Ovary (tissue), 9 donors: ENCODE measurements around the gene RBFOX2. TPM values are rescaled to one million over a fixed set of nuclear protein-coding genes. Genes with fewer than 3 reads are reported as not detected.

ENCODE experiments used
- DNase-seq, 5 donors: peaks; one replicate each; pipeline ENCODE4 v3.0.0-alpha.2; 2019 to 2020
- H3K27ac ChIP-seq, 2 donors: fragments of 200-600 bp; one replicate each; pipeline versions ENCODE4 v1.5.1 to v1.8.0; 2019 to 2022
- H3K27me3 ChIP-seq: fragments of 200-600 bp; one replicate; pipeline ENCODE4 v1.8.0; 2022
- H3K36me3 ChIP-seq: fragments of 200-600 bp; sonication (generic); one replicate; pipeline ENCODE4 v1.5.1; 2019
- H3K4me1 ChIP-seq: one replicate; pipeline ENCODE4 v1.8.1; 2013; ENCODE audit warnings: mild to moderate bottlenecking, moderate library complexity; ENCODE audit not compliant: insufficient read depth
- H3K4me3 ChIP-seq: fragments of 200-600 bp; sonication (generic); one replicate; pipeline ENCODE4 v1.5.1; 2017
- H3K9me3 ChIP-seq, 2 donors: fragments of 200-600 bp in 1 of 2; sonication (generic) in 1 of 2; one replicate each; pipeline versions ENCODE4 v1.5.1 to v1.8.1; 2013 to 2019; ENCODE audit warnings: mild to moderate bottlenecking in 1 of 2, moderate library complexity in 1 of 2
- EP300 ChIP-seq: sonication (generic); formaldehyde crosslinking; IDR thresholded peaks from one replicate; pipeline ENCODE4 v1.6.1; 2017; ENCODE audit warnings: antibody characterized with exemption
- POLR2A ChIP-seq: fragments of 450-650 bp; IDR thresholded peaks from one replicate; pipeline ENCODE4 v1.6.1; 2017; ENCODE audit warnings: antibody characterized with exemption, mild to moderate bottlenecking, moderate library complexity
- WGBS, 3 donors: extraction: QIAGEN DNeasy Blood & Tissue Kit in 1 of 3; methylation state at CpG; one replicate each; pipeline versions ENCODE4 v1.1.5 to v1.1.7; 2013 to 2017; 5-methylcytosine and 5-hydroxymethylcytosine counted together
- intact Hi-C, 4 donors: fragments of 100-400 bp; cut with DNase I; formaldehyde crosslinking; loops; one replicate each; pipeline versions ENCODE4 v1.11.0 to v1.15.1; 2022 to 2023
- polyA plus RNA-seq, 2 donors: library from polyadenylated mRNA; stranded (reverse); fragments of 200-250 nt in 1 of 2; fragments of 350-450 nt in 1 of 2; fragmentation: Illumina TruSeq in 1 of 2; extraction: RNeasy Lipid Tissue Mini Kit (QIAGEN cat#74804) in 1 of 2; gene quantifications; one replicate each; pipeline ENCODE4 v1.2.3, GENCODE V29; 2013 to 2014
- total RNA-seq, 7 donors: library from RNA; depleted of rRNA in 2 of 7; stranded (reverse); fragments of >200 nt in 2 of 7; fragmentation: NEBNext Ultra II Directional in 3 of 7; extraction: Animal tissue kit (Norgen Biotek cat#: 25700) in 3 of 7; gene quantifications; one replicate each; pipeline versions ENCODE4 v1.1.0 to v1.2.4, GENCODE V29; 2016 to 2023
- TF ChIP-seq, protein P1 (sequence below), 3 donors: fragments of 450-650 bp in 2 of 3; fragments of 200-600 bp in 1 of 3; IDR thresholded peaks; one replicate each; pipeline versions ENCODE4 v1.5.1 to v1.8.0; 2016 to 2022; ENCODE audit warnings: antibody characterized with exemption in 3 of 3, mild to moderate bottlenecking in 1 of 3
- donor health status: DM: no; HTN: no; CAD: no; lungs with moderate emphysema.
- donor health status: DM: no; HTN: no; CAD: no.
- donor health status: Bipolar disorder and iron deficiency.
- donor health status: DM: yes; HTN: yes; CAD: no.
- donor health status: DM: no; HTN: no; CAD: no.
- donor health status: DM: yes; HTN: yes; CAD: no.

RBFOX2 gene
- total and polyA plus RNA-seq, 9 donors, result 68.7 to 140 (median 128) TPM

GRCh38 chr22:35835267-35835997 is 193.2 kb downstream of the RBFOX2 start:
- H3K9me3 ChIP-seq, result no peaks in the 10 kb centered on the region
- no peak for DNase-seq
- H3K27me3 ChIP-seq, result no peaks in the 10 kb centered on the region
- peak overlapping the region in 1 of 2 donors; percentile 47 for H3K27ac ChIP-seq
- intact Hi-C loops, result loop anchor here (5.0 to 10.0 kb wide), 3 partner anchors 201 to 208 kb away; no protein-coding TSS in a partner anchor
- peaks cover 11% of the 10 kb centered on the region for H3K4me1 ChIP-seq
- TF ChIP-seq EP300, result no peak
- TF ChIP-seq POLR2A, result no peak
- no peaks in the 10 kb centered on the region for H3K36me3 ChIP-seq
- H3K4me3 ChIP-seq, result peak overlapping the region; percentile 35
- WGBS, 3 donors, result 3 to 6% (median 3%) methylated on average over 3 of the region's 3 CpGs

- intact Hi-C loops, result loop anchor here in 1 of 4 donors (10.0 kb wide), 1 partner anchor 199 kb away; no protein-coding TSS in a partner anchor
- H3K9me3 ChIP-seq, result no peaks in the 10 kb centered on the region
- no peaks in the 10 kb centered on the region for H3K27me3 ChIP-seq
- no peak for DNase-seq
- H3K4me1 ChIP-seq, result peaks cover 13% of the 10 kb centered on the region
- H3K27ac ChIP-seq, result peak overlapping the region in 1 of 2 donors; percentile 29
- H3K36me3 ChIP-seq, result no peaks in the 10 kb centered on the region
- TF ChIP-seq POLR2A (no peak), EP300 (no peak)
- TF ChIP-seq, protein P1, sequence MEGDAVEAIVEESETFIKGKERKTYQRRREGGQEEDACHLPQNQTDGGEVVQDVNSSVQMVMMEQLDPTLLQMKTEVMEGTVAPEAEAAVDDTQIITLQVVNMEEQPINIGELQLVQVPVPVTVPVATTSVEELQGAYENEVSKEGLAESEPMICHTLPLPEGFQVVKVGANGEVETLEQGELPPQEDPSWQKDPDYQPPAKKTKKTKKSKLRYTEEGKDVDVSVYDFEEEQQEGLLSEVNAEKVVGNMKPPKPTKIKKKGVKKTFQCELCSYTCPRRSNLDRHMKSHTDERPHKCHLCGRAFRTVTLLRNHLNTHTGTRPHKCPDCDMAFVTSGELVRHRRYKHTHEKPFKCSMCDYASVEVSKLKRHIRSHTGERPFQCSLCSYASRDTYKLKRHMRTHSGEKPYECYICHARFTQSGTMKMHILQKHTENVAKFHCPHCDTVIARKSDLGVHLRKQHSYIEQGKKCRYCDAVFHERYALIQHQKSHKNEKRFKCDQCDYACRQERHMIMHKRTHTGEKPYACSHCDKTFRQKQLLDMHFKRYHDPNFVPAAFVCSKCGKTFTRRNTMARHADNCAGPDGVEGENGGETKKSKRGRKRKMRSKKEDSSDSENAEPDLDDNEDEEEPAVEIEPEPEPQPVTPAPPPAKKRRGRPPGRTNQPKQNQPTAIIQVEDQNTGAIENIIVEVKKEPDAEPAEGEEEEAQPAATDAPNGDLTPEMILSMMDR (IDR thresholded peaks at IDR 0.05), result no peak
- WGBS, 3 donors, result 39 to 50% (median 44%) methylated on average over 3 of the region's 3 CpGs
- H3K4me3 ChIP-seq, result no peak overlapping the region
Measured at GRCh38 chr22:35834061-35834460, 194.6 kb downstream of the RBFOX2 start.

DNA sequence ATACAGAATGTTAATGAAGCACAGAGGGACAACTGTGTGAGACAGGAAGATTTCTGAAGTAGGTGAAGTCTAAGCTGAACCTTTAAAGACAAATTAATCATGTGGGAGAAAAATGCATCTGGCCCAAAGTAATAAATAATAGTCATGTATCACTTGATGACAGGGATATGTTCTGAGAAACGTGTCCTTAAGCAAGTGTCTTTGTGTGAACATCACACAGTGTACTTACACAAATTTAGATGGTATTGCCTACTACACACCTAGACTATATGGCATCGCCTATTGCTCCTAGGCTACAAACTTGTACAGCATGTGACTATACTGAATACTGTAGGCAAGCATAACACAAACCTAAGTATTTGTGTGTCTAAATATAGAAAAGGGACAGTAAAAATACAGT is 198.3 kb downstream of the RBFOX2 start:
- peaks cover 9% of the 10 kb centered on the region for H3K4me1 ChIP-seq
- H3K27me3 ChIP-seq, result no peaks in the 10 kb centered on the region
- intact Hi-C loops, result loop anchor here in 1 of 4 donors (10.0 kb wide), 1 partner anchor 196 kb away; no protein-coding TSS in a partner anchor
- TF ChIP-seq POLR2A (no peak), EP300 (no peak)
- TF ChIP-seq, protein P1 (IDR thresholded peaks at IDR 0.05), result no peak
- no peak overlapping the region for H3K27ac ChIP-seq
- no peak for DNase-seq
- H3K36me3 ChIP-seq, result no peaks in the 10 kb centered on the region
- no peaks in the 10 kb centered on the region for H3K9me3 ChIP-seq
- no peak overlapping the region for H3K4me3 ChIP-seq
- 68 to 74% (median 69%) methylated on average over 2 of the region's 2 CpGs for WGBS, 3 donors

DNA sequence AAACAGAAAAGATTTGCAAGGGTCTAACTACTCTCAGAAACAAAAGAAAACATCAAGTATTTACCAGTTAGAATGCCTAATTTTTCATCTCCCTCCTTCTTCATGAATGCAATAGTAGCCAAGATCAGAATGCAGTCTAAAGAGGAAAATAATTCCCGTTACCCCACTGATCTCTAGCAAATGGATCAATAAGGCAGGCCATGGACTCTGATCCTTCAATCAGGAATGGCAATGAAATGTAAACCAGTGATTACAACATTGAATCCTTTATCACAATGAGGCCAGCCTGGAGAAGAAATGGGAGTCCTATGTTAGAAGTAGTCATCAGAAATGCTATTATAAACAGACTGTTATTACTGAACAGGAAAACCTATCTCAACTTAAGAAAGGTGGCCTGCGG is 204.4 kb downstream of the RBFOX2 start:
- intact Hi-C loops, result no loop called here
- no peak for DNase-seq
- Histone ChIP-seq H3K36me3 (no peaks in the 10 kb centered on the region), H3K4me3 (no peak overlapping the region), H3K9me3 (no peaks in the 10 kb centered on the region), H3K4me1 (peaks cover 4% of the 10 kb centered on the region), H3K27ac (no peak overlapping the region), H3K27me3 (no peaks in the 10 kb centered on the region)
- 95 to 97% (median 97%) methylated on average over 2 of the region's 2 CpGs for WGBS, 3 donors
- TF ChIP-seq, protein P1 (IDR thresholded peaks at IDR 0.05), result no peak
- TF ChIP-seq POLR2A (no peak), EP300 (no peak)

DNA sequence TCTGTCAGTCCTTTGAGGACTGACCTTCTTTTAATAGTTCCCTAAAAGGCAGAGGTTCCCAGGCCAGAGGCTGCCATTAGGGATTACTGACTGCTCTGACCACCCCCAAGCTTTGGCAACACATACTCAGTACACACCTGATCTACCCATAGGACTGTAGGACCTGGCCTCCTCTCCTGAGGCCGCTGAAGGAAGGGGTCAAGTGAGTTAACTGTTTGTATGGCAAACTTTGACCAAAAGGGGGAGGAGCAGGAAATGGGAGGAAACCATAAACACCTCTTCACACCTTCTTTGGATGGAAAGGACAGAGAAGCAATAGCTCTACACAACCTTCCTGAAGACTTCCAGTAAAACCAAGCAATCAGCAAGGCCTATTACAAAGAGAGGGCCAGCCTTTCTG is 207.0 kb downstream of the RBFOX2 start:
- Histone ChIP-seq H3K9me3 (no peaks in the 10 kb centered on the region), H3K4me1 (peaks cover 5% of the 10 kb centered on the region), H3K27me3 (no peaks in the 10 kb centered on the region), H3K4me3 (no peak overlapping the region), H3K27ac (no peak overlapping the region), H3K36me3 (no peaks in the 10 kb centered on the region)
- no peak for DNase-seq
- 47 to 80% (median 53%) methylated on average over 1 of the region's 1 CpG for WGBS, 3 donors
- intact Hi-C loops, result no loop called here
- TF ChIP-seq, protein P1 (IDR thresholded peaks at IDR 0.05), result no peak
- TF ChIP-seq POLR2A (no peak), EP300 (no peak)
